Glutamatergic neuron (in vitro differentiated cells): ENCODE measurements around the gene GPD2. TPM values are rescaled to one million over a fixed set of nuclear protein-coding genes. Genes with fewer than 3 reads are reported as not detected.
"Not testable (repeated sequence)": the region's sequence is repeated elsewhere in the genome, so short reads cannot be mapped to it uniquely, and the experiment has no call there.

ENCODE experiments used
- DNase-seq: peaks from one replicate; pipeline ENCODE4 v3.0.0; 2022
- H3K27ac Mint-ChIP-seq: one replicate; pipeline ENCODE4 v1.8.0; 2020; ENCODE audit warnings: mild to moderate bottlenecking, mixed read lengths, inconsistent platforms; ENCODE audit not compliant: unreplicated experiment
- H3K27me3 Mint-ChIP-seq: one replicate; pipeline ENCODE4 v1.8.0; 2020; ENCODE audit warnings: mild to moderate bottlenecking, moderate library complexity, mixed read lengths, inconsistent platforms; ENCODE audit not compliant: unreplicated experiment
- H3K36me3 Mint-ChIP-seq: one replicate; pipeline ENCODE4 v1.8.0; 2020; ENCODE audit warnings: mild to moderate bottlenecking, mixed read lengths, inconsistent platforms; ENCODE audit not compliant: unreplicated experiment
- H3K4me1 Mint-ChIP-seq: one replicate; pipeline ENCODE4 v1.8.0; 2020; ENCODE audit warnings: mild to moderate bottlenecking, low read depth, mixed read lengths, inconsistent platforms; ENCODE audit not compliant: unreplicated experiment
- H3K4me3 Mint-ChIP-seq: one replicate; pipeline ENCODE4 v1.8.0; 2020; ENCODE audit warnings: mild to moderate bottlenecking, mixed read lengths, inconsistent platforms; ENCODE audit not compliant: unreplicated experiment
- H3K9me3 Mint-ChIP-seq: one replicate; pipeline ENCODE4 v1.8.0; 2020; ENCODE audit warnings: mild to moderate bottlenecking, moderate library complexity, mixed read lengths, inconsistent platforms; ENCODE audit not compliant: unreplicated experiment
- total RNA-seq: library from RNA; stranded (reverse); fragmentation: NEBNext Ultra II Directional; extraction: Animal tissue kit (Norgen Biotek cat#: 25700); gene quantifications from one replicate; pipeline ENCODE4 v1.2.1, GENCODE V29; 2021; ENCODE audit not compliant: unreplicated experiment
- TF ChIP-seq, protein P1 (sequence below): fragments of 200-600 bp; sonication (generic); IDR thresholded peaks from one replicate; pipeline ENCODE4 v1.5.0; 2021; ENCODE audit not compliant: partially characterized antibody, unreplicated experiment

The GPD2 gene
- total RNA-seq, 1 donor from 2014 or later = 26.2 TPM

DNA sequence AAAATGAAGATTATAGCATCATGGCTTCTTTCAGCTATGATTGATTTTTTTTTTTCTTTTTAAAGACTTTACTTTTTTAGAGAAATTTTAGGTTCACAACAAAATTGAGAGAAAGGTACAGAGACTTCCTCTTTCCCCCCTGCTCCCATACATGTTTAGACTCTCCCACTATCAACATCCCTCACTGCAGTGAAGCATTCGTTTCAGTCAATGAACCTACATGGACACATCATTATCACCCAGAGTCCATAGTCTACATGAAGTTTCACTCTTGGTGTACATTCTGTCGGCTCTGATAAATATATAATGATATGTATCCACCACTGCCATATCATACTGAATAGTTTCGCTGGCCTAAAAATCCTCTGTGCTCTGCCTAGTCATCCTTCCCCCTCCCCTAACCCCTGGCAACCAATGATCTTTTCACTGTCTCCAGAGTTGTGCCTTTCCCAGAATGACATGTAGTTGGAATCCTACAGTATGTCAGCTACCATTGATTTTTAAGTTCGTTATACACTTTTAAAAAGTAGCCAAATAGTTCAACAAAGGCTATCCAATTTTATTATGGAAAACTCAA, 86.8 kb downstream of the GPD2 start:
- no peak overlapping the region for H3K4me3 Mint-ChIP-seq
- H3K27ac Mint-ChIP-seq = no peak overlapping the region
- TF ChIP-seq, protein P1, sequence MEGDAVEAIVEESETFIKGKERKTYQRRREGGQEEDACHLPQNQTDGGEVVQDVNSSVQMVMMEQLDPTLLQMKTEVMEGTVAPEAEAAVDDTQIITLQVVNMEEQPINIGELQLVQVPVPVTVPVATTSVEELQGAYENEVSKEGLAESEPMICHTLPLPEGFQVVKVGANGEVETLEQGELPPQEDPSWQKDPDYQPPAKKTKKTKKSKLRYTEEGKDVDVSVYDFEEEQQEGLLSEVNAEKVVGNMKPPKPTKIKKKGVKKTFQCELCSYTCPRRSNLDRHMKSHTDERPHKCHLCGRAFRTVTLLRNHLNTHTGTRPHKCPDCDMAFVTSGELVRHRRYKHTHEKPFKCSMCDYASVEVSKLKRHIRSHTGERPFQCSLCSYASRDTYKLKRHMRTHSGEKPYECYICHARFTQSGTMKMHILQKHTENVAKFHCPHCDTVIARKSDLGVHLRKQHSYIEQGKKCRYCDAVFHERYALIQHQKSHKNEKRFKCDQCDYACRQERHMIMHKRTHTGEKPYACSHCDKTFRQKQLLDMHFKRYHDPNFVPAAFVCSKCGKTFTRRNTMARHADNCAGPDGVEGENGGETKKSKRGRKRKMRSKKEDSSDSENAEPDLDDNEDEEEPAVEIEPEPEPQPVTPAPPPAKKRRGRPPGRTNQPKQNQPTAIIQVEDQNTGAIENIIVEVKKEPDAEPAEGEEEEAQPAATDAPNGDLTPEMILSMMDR = no peak
- H3K4me1 Mint-ChIP-seq = no peaks in the 10 kb centered on the region
- H3K9me3 Mint-ChIP-seq = peaks cover 5% of the 10 kb centered on the region
- no peak for DNase-seq
- no peaks in the 10 kb centered on the region for H3K27me3 Mint-ChIP-seq
- H3K36me3 Mint-ChIP-seq = no peaks in the 10 kb centered on the region

DNA sequence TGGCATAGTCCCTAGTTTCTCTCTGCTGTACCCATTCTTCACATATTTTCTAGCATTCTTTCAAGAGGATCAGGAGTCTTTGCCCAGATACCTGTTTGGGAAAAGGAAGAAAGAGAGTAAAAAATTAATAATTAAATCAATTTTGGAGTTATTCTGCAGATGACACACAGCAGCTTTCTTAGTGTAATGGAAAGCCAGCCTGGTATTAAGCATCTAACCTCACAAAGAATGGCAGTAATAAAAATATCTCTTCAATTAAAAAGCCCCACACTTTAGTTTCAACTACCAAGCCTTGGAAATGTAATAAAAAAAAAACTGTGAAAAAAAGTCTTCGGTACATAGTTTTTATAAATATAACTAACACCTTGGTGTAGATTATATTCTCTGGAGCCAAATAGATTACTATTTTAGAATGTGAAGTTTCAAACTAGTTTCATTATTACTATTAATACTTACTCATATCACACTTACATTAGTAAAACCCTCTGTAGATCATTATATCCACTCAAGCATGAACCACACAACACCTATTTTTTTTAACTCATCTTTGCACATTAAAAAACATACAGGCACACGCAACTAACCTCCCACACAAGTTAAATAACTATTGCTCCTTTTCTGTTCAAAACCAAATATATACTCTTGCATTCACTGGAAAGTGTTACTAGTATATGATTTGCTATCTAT, 90.9 kb downstream of the GPD2 start:
- Mint-ChIP-seq H3K27ac (no peak overlapping the region), H3K36me3 (no peaks in the 10 kb centered on the region), H3K4me3 (no peak overlapping the region), H3K4me1 (no peaks in the 10 kb centered on the region), H3K27me3 (no peaks in the 10 kb centered on the region), H3K9me3 (no peaks in the 10 kb centered on the region)
- TF ChIP-seq, protein P1 = no peak
- DNase-seq = no peak

DNA sequence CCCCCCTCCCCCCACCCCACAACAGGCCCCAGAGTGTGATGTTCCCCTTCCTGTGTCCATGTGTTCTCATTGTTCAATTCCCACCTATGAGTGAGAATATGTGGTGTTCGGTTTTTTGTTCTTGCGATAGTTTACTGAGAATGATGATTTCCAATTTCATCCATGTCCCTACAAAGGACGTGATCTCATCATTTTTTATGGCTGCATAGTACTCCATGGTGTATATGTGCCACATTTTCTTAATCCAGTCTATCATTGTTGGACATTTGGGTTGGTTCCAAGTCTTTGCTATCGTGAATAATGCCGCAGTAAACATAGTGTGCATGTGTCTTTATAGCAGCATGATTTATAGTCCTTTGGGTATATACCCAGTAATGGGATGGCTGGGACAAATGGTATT, 92.4 kb downstream of the GPD2 start:
- not testable (repeated sequence) for H3K36me3 Mint-ChIP-seq, H3K9me3 Mint-ChIP-seq, H3K27me3 Mint-ChIP-seq, H3K4me1 Mint-ChIP-seq, H3K27ac Mint-ChIP-seq, H3K4me3 Mint-ChIP-seq, DNase-seq

DNA sequence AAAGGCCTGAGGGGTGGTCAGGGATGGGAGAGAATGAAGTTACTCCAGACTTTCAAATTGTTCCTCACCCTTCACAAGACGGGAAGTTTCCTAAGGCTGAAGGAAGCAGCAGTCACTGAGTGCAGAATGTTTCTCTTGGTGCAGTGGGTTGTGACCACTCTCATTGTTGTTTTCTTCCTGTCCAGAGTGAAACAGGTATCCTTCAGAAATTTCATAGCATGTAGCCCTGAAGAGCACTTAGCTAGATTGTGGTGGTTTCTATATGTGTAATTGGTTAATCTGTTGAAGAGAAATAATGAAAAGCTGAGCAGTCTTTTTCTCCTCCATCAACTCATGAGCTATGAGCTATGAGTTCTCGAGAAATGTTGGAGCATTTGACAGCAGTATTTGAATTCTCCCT, 96.8 kb downstream of the GPD2 start:
- TF ChIP-seq, protein P1 = no peak
- H3K27ac Mint-ChIP-seq = no peak overlapping the region
- no peak for DNase-seq
- H3K4me3 Mint-ChIP-seq = no peak overlapping the region
- peaks cover 2% of the 10 kb centered on the region for H3K9me3 Mint-ChIP-seq
- H3K36me3 Mint-ChIP-seq = no peaks in the 10 kb centered on the region
- peaks cover 3% of the 10 kb centered on the region for H3K27me3 Mint-ChIP-seq
- H3K4me1 Mint-ChIP-seq = no peaks in the 10 kb centered on the region

DNA sequence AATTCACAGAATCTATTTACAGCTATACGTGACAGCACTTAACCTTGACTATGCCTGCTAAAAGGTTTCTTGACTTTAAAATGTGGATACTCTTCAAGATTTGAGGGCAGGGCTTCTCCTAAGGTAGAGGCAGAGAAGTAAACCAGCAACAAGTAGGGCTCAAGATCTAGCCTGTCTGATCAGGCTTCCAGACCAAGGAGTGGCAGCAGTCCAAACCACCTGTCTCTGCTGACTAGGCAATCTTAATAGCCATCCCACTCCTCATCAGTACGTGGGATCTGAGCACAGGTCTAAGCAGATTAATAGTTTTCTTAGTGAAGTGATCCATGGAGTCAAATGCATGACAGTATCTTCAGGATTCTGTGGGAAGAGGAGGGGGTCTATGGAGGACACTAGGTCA, 100.4 kb downstream of the GPD2 start:
- Mint-ChIP-seq H3K4me1 (peaks cover 8% of the 10 kb centered on the region), H3K4me3 (no peak overlapping the region), H3K27ac (no peak overlapping the region), H3K27me3 (peaks cover 3% of the 10 kb centered on the region), H3K36me3 (no peaks in the 10 kb centered on the region), H3K9me3 (peaks cover 2% of the 10 kb centered on the region)
- DNase-seq = no peak
- TF ChIP-seq, protein P1 = no peak
